HepG2 (cell line): ENCODE results near the gene AP5B1. TPM values are rescaled to one million over a fixed set of nuclear protein-coding genes. Genes with fewer than 3 reads are reported as not detected.

Experiments used
- ATM ChIP-seq: fragments of 450-650 bp; IDR thresholded peaks from 2 replicates; pipeline ENCODE4 v1.7.1; 2017; ENCODE audit warnings: mild to moderate bottlenecking, borderline replicate concordance
- CEBPG ChIP-seq: IDR thresholded peaks from 2 replicates; pipeline ENCODE4 v1.6.1; 2016
- ETV5 ChIP-seq: IDR thresholded peaks from 2 replicates; pipeline ENCODE4 v1.6.1; 2018; ENCODE audit warnings: missing biosample characterization, missing genetic modification reagents, inconsistent platforms, borderline replicate concordance
- HNRNPLL ChIP-seq: fragments of 200-400 bp; formaldehyde crosslinking; IDR thresholded peaks from 2 replicates; pipeline ENCODE4 v1.6.1; 2017; ENCODE audit warnings: mild to moderate bottlenecking, low read depth, low read length; ENCODE audit not compliant: poor library complexity, severe bottlenecking
- IRF1 ChIP-seq: sonication (generic); formaldehyde crosslinking; IDR thresholded peaks from 2 replicates; pipeline ENCODE4 v1.4.0; 2020; ENCODE audit warnings: low read depth, mild to moderate bottlenecking, missing genetic modification reagents
- ISL2 ChIP-seq: sonication (generic); formaldehyde crosslinking; IDR thresholded peaks from 2 replicates; pipeline ENCODE4 v1.5.0; 2020; ENCODE audit warnings: missing genetic modification reagents
- JARID2 ChIP-seq: sonication (generic); formaldehyde crosslinking; IDR thresholded peaks from 2 replicates; pipeline ENCODE4 v1.8.1; 2023; ENCODE audit warnings: missing genetic modification reagents, inconsistent platforms; ENCODE audit not compliant: insufficient replicate concordance
- KAT8 ChIP-seq: IDR thresholded peaks from 2 replicates; pipeline ENCODE4 v1.6.1; 2016; ENCODE audit warnings: missing genetic modification reagents, missing compliant biosample characterization
- NFKB2 ChIP-seq: sonication (generic); formaldehyde crosslinking; IDR thresholded peaks from 2 replicates; pipeline ENCODE4 v1.4.0; 2020; ENCODE audit warnings: missing genetic modification reagents, borderline replicate concordance
- RAD21 ChIP-seq: fragments of 450-650 bp; formaldehyde crosslinking; IDR thresholded peaks from 2 replicates; pipeline ENCODE4 v1.5.0; 2020; ENCODE audit warnings: mild to moderate bottlenecking
- RBFOX2 ChIP-seq: fragments of 200-400 bp; formaldehyde crosslinking; IDR thresholded peaks from 2 replicates; pipeline ENCODE4 v1.6.1; 2017; ENCODE audit warnings: low read depth, mild to moderate bottlenecking, low read length
- SP1 ChIP-seq, 2 experiments: fragments of 450-650 bp in 1 of 2; sonication (generic) in 1 of 2; formaldehyde crosslinking in 1 of 2; IDR thresholded peaks; 2 replicates each; pipeline versions ENCODE4 v1.4.0 to v1.6.1; 2016 to 2020; ENCODE audit warnings: missing genetic modification reagents in 1 of 2
- STAG1 ChIP-seq: sonication (generic); formaldehyde crosslinking; IDR thresholded peaks from 2 replicates; pipeline ENCODE4 v1.4.0; 2020; ENCODE audit warnings: missing genetic modification reagents
- TFDP2 ChIP-seq: sonication (generic); formaldehyde crosslinking; IDR thresholded peaks from 2 replicates; pipeline ENCODE4 v1.4.0; 2020; ENCODE audit warnings: missing genetic modification reagents
- THAP11 ChIP-seq: IDR thresholded peaks from 2 replicates; pipeline ENCODE4 v1.6.1; 2016; ENCODE audit warnings: missing biosample characterization, missing genetic modification reagents
- TSC22D2 ChIP-seq: sonication (generic); formaldehyde crosslinking; IDR thresholded peaks from 2 replicates; pipeline ENCODE4 v1.5.1; 2020; ENCODE audit warnings: missing genetic modification reagents, mild to moderate bottlenecking, borderline replicate concordance
- ZBTB14 ChIP-seq: sonication (generic); formaldehyde crosslinking; IDR thresholded peaks from 2 replicates; pipeline ENCODE4 v1.4.0; 2020; ENCODE audit warnings: missing genetic modification reagents
- ZBTB20 ChIP-seq: sonication (generic); formaldehyde crosslinking; IDR thresholded peaks from 2 replicates; pipeline ENCODE4 v1.8.1; 2023; ENCODE audit warnings: missing genetic modification reagents, low read depth, mild to moderate bottlenecking, borderline replicate concordance
- ZFP91 ChIP-seq: sonication (generic); formaldehyde crosslinking; IDR thresholded peaks from 2 replicates; pipeline ENCODE4 v1.9.0; 2022; ENCODE audit warnings: missing genetic modification reagents, mild to moderate bottlenecking, borderline replicate concordance
- ZFX ChIP-seq: sonication (generic); formaldehyde crosslinking; IDR thresholded peaks from 2 replicates; pipeline ENCODE4 v1.4.0; 2020; ENCODE audit warnings: mild to moderate bottlenecking, low read depth, missing genetic modification reagents, moderate library complexity
- ZNF510 ChIP-seq: sonication (generic); formaldehyde crosslinking; IDR thresholded peaks from 2 replicates; pipeline ENCODE4 v1.4.0; 2020; ENCODE audit warnings: low read depth, mild to moderate bottlenecking, missing genetic modification reagents
- ZNF558 ChIP-seq: sonication (generic); formaldehyde crosslinking; IDR thresholded peaks from 2 replicates; pipeline ENCODE4 v1.9.0; 2022; ENCODE audit warnings: mild to moderate bottlenecking, missing genetic modification reagents, borderline replicate concordance
- ZNF691 ChIP-seq: sonication (generic); formaldehyde crosslinking; IDR thresholded peaks from 2 replicates; pipeline ENCODE4 v1.4.0; 2020; ENCODE audit warnings: missing genetic modification reagents, low read depth, mild to moderate bottlenecking, borderline replicate concordance
- ZNF720 ChIP-seq: sonication (generic); formaldehyde crosslinking; IDR thresholded peaks from 2 replicates; pipeline ENCODE4 v1.4.0; 2020; ENCODE audit warnings: missing genetic modification reagents
- polyA plus RNA-seq, 8 experiments: library from polyadenylated mRNA; depleted of rRNA in 3 of 8; stranded (reverse) in 7 of 8; unstranded in 1 of 8; fragments of >200 nt; fragmentation: Illumina TruSeq in 4 of 8; extraction: Trizol in 4 of 8; gene quantifications; 2 replicates each; pipeline versions ENCODE4 v1.2.1 to v1.2.3, GENCODE V29; 2011 to 2016; ENCODE audit warnings: low read depth in 4 of 8, missing spikeins in 1 of 8, mixed read lengths in 1 of 8; ENCODE audit not compliant: insufficient read depth in 1 of 8
- total RNA-seq, 5 experiments: library from RNA; depleted of rRNA; stranded (reverse); fragments of >200 nt; fragmentation: Illumina TruSeq; extraction: Trizol; gene quantifications; 2 replicates each; pipeline ENCODE4 v1.2.3, GENCODE V29; 2016; ENCODE audit warnings: low read depth in 1 of 5

The AP5B1 gene
- total and polyA plus RNA-seq, 2 of the 13 experiments (the other 11 are each of a cell fraction or from before 2014, with no cell fraction given), result 1.7 to 4.4 TPM

- TF ChIP-seq ZFP91 (CRISPR knock-in tag), result peak; percentile 64; the same call in 1 of the 2 replicates
- TF ChIP-seq ZNF691 (CRISPR knock-in tag), result no peak
- TF ChIP-seq NFKB2 (CRISPR knock-in tag), result peak; percentile 8; the same call in 1 of the 2 replicates
- peak; percentile 24; the same call in 1 of the 2 replicates for TF ChIP-seq TSC22D2 (CRISPR knock-in tag)
- no peak for TF ChIP-seq IRF1 (CRISPR knock-in tag)
- no peak for TF ChIP-seq ATM
- TF ChIP-seq HNRNPLL, result peak; percentile 38
- no peak for TF ChIP-seq JARID2 (CRISPR knock-in tag)
- TF ChIP-seq ZBTB14 (CRISPR knock-in tag), result peak; percentile 41; the same call in 1 of the 2 replicates
- TF ChIP-seq RBFOX2, result peak; percentile 72
- TF ChIP-seq ZNF558, result no peak
- peak; percentile 39 for TF ChIP-seq ETV5 (CRISPR knock-in tag)
- TF ChIP-seq ZBTB20 (CRISPR knock-in tag), result no peak
- peak; percentile 80 for TF ChIP-seq RAD21
- no peak for TF ChIP-seq ZNF720 (CRISPR knock-in tag)
- TF ChIP-seq TFDP2 (CRISPR knock-in tag), result peak; percentile 28; the same call in 1 of the 2 replicates
- TF ChIP-seq THAP11, result peak; percentile 59
- TF ChIP-seq STAG1 (CRISPR knock-in tag), result peak; percentile 63
- TF ChIP-seq ZFX (CRISPR knock-in tag), result peak; percentile 80
- no peak for TF ChIP-seq ZNF510
- peak; percentile 68; the same call in 1 of the 2 replicates for TF ChIP-seq KAT8
- peak; percentile 24; the same call in 1 of the 2 replicates for TF ChIP-seq ISL2
- TF ChIP-seq CEBPG (CRISPR knock-in tag), result peak; percentile 61; the same call in 1 of the 2 replicates
- no peak for TF ChIP-seq SP1 (IDR thresholded peaks at IDR 0.05)
- peak; percentile 29; the same call in 1 of the 2 replicates for TF ChIP-seq SP1 (CRISPR knock-in tag; IDR thresholded peaks at IDR 0.05)
Observed at GRCh38 chr11:65779919-65780769, 632 bp downstream of the AP5B1 start (continued).
